ENCODE results near the gene TMEM132D.

DNA sequence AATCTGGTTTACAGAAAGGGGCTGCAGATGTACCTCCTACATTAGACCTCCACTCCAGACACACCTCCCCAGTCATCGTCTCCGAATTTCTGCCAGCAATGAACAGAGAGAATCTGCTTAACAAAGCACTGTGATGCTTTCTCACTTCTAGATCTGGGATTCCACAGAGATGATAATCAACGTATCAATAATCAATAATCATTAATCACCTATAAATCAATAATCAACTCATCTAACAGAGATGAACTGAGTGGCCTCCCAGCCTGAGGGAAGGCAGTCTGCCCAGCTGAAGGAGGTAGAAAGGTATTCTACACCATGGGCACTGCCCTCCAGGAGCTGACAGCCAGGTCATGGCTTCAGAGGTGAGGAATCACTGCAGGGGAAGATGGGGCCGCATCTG, 183.2 kb downstream of the TMEM132D start:
- TF ChIP-seq, protein P1, sequence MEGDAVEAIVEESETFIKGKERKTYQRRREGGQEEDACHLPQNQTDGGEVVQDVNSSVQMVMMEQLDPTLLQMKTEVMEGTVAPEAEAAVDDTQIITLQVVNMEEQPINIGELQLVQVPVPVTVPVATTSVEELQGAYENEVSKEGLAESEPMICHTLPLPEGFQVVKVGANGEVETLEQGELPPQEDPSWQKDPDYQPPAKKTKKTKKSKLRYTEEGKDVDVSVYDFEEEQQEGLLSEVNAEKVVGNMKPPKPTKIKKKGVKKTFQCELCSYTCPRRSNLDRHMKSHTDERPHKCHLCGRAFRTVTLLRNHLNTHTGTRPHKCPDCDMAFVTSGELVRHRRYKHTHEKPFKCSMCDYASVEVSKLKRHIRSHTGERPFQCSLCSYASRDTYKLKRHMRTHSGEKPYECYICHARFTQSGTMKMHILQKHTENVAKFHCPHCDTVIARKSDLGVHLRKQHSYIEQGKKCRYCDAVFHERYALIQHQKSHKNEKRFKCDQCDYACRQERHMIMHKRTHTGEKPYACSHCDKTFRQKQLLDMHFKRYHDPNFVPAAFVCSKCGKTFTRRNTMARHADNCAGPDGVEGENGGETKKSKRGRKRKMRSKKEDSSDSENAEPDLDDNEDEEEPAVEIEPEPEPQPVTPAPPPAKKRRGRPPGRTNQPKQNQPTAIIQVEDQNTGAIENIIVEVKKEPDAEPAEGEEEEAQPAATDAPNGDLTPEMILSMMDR (IDR thresholded peaks at IDR 0.05; ENCODE audit: extremely low read depth in 1 of 2, insufficient read depth in 1 of 2, low read depth in 1 of 2, low read length in 2 of 2): no peak
- TF ChIP-seq EZH2 (IDR thresholded peaks at IDR 0.05; ENCODE audit: borderline replicate concordance, low read depth, low read length, severe bottlenecking): no peak
- no peak for TF ChIP-seq POLR2AphosphoS5 (IDR thresholded peaks at IDR 0.05; ENCODE audit: insufficient read depth, low read depth, low read length)
- no peak for TF ChIP-seq POLR2A (IDR thresholded peaks at IDR 0.05; ENCODE audit: low read depth, low read length)
- TF ChIP-seq, protein P2, sequence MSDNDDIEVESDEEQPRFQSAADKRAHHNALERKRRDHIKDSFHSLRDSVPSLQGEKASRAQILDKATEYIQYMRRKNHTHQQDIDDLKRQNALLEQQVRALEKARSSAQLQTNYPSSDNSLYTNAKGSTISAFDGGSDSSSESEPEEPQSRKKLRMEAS (IDR thresholded peaks at IDR 0.05; ENCODE audit: insufficient read depth, insufficient read length): no peak
- TF ChIP-seq GATA2 (IDR thresholded peaks at IDR 0.05; ENCODE audit: insufficient read depth, insufficient read length, low read depth, low read length): no peak
- no peak for TF ChIP-seq JUN (IDR thresholded peaks at IDR 0.05; ENCODE audit: borderline replicate concordance, insufficient read depth, insufficient read length, low read depth)
